ENCODE measurements around the gene MAPK8.

The MAPK8 gene

DNA sequence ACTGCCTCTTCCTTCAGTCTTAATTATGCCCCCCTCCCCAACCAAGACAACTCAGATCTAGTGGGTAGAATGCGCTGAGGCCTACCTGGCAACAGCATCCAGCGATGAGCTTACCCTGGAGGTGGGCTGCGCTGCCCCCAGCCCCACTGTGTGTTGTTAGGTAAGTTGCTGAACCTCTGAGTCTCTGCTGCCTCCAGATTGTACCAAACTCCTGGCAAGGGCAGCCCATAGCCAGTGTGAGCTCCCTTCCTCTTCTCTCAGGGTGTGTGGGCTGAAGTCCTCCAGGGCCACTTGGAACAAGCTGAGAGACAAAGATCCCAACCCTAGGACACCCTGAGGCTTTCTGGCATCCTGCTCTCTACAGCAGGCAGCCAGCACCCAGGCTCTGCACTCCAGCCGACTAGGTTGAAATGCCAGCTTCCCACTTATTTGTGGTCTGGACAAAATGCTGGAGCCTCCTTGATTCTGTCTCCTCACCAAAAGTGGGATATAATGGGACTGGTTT is 163.1 kb downstream of the MAPK8 start:
- TF ChIP-seq CTCF (IDR thresholded peaks at IDR 0.05; ENCODE audit: low read depth, low read length) = no peak
- Histone ChIP-seq H3K4me3 (ENCODE audit: low read depth, low read length) (no peak overlapping the region), H3K27me3 (peaks cover 8% of the 10 kb centered on the region), H3K4me1 (peaks cover 12% of the 10 kb centered on the region), H3K9me3 (no peaks in the 10 kb centered on the region), H3K36me3 (no peaks in the 10 kb centered on the region)
- DNase-seq = peak; percentile 46

DNA sequence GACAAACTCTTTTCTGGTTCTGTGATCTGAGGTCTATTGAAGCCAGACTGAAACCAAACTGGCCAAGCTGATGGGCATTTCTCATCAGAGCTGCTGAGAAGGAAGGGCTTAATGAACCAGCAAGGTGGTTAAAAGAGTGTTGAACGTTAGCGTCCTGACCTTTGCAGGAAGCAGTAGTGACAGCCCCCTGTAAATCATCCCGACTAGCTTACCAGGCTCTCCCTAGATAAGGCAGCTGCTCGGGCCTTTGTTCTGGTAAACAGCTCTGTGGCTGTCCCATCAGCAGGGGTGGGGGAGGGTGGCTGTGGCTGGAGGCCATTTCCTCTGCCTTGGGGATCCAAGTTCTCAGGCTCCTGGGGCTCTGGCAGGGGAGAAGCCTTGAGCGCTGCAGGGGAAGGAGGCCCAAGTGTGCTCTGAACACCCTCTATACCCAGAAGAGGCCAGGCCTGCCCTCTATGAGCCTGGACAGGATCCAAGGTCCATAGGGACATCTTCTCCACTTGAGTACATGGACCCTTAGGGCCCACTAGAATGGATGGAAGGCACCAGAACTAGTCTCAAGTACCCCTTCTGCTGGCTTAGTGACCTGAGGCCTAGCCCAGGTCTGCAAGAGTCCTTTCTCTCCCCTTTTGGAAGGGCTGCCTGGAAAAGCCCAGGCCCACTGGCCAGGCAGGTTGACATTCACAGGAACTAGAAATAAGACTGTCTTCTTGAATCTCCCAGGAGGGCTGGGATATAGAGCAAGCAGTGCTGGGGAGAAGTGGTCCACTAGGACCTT is 163.8 kb downstream of the MAPK8 start:
- peak; percentile 72 for DNase-seq
- no peak for TF ChIP-seq CTCF (IDR thresholded peaks at IDR 0.05; ENCODE audit: low read depth, low read length)
- Histone ChIP-seq H3K36me3 (no peaks in the 10 kb centered on the region), H3K27me3 (peaks cover 8% of the 10 kb centered on the region), H3K4me3 (ENCODE audit: low read depth, low read length) (no peak overlapping the region), H3K9me3 (no peaks in the 10 kb centered on the region), H3K4me1 (peaks cover 12% of the 10 kb centered on the region)

DNA sequence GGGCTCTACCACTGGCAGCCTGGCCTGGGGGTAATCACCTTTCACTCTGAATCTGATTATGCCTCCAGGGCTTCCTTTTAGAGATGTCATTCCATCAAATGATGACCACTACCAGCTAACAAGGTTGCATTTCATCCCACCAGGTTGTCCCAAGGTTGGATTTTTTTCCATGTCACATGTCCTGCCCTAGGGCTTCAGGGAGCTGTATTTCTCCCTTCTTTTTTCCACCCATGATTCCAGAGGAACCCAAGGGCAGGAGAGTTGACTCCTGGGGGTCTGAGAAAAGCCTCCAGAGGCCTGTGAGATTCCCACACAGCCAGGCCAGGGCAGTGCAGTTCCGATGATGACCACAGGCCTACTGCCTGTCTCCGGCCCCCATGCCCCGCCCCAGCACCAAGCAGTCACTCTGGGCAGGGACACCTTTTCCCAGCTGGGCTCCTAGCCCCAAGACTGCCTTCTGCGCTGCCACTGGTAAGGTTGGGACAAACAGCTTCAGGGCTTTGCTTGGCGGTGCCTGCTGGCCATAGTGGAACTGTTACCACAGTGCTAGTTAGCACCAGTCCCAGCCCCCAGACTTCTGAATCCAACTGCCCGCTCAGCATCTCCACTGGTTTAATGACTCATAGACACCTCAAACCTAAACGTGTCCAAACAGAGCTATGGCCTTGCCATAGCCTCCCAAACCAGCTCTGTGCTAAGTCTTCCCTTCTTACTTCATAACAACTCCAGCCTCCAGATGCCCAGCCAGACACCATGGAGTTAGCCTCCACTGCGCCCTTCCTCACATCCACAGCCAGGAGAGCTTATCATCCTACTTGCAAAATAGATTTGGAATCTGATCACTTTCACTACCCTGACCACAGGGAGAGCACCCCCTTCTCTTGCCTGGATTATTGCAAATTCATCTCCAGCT is 164.7 kb downstream of the MAPK8 start:
- Histone ChIP-seq H3K27me3 (peaks cover 5% of the 10 kb centered on the region), H3K36me3 (no peaks in the 10 kb centered on the region), H3K4me1 (peaks cover 18% of the 10 kb centered on the region), H3K4me3 (ENCODE audit: low read depth, low read length) (no peak overlapping the region), H3K9me3 (no peaks in the 10 kb centered on the region)
- TF ChIP-seq CTCF (IDR thresholded peaks at IDR 0.05; ENCODE audit: low read depth, low read length) = no peak
- DNase-seq = no peak

DNA sequence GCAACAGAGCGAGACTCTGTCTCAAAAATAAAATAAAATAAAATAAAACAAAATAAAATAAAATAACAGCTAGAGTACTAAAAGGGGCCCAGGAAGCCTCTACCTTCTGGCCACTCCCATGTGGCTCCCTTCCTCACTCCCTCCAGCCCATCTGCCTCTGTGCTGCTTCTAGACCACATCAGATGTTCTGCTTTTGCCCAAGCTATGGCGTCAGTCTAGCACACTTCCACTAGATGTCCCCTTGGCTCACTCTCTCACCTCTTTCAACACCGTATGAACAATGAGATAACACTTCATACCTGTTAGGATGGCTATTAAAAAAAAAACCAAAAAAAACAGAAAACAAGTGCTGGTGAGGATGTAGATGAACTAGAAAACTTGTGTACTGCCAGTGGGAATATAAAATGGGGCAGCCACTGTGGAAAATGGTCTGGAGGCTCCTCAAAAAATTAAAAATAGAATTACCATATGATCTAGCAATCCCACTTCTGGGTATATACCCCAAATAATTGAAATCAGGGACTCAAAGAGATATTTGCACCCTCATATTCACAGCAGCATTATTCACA is 166.1 kb downstream of the MAPK8 start:
- Histone ChIP-seq H3K36me3 (no peaks in the 10 kb centered on the region), H3K27me3 (no peaks in the 10 kb centered on the region), H3K9me3 (no peaks in the 10 kb centered on the region), H3K4me3 (ENCODE audit: low read depth, low read length) (no peak overlapping the region), H3K4me1 (peaks cover 27% of the 10 kb centered on the region)
- no peak for TF ChIP-seq CTCF (IDR thresholded peaks at IDR 0.05; ENCODE audit: low read depth, low read length)
- DNase-seq = no peak

- H3K36me3 ChIP-seq = no peaks in the 10 kb centered on the region
- TF ChIP-seq CTCF (IDR thresholded peaks at IDR 0.05; ENCODE audit: low read depth, low read length) = no peak
- DNase-seq = no peak
- H3K4me1 ChIP-seq = peaks cover 27% of the 10 kb centered on the region
- no peaks in the 10 kb centered on the region for H3K9me3 ChIP-seq
- no peak overlapping the region for H3K4me3 ChIP-seq (ENCODE audit: low read depth, low read length)
- no peaks in the 10 kb centered on the region for H3K27me3 ChIP-seq
Measured at GRCh38 chr10:48473704-48474103, 167.2 kb downstream of the MAPK8 start.

Measured in BE2C (cell line).